Spleen (tissue), 7 donors: ENCODE data around the gene STYXL1.

Experiments
- POLR2A ChIP-seq, 3 donors: fragments of 450-650 bp; IDR thresholded peaks; one replicate each; pipeline ENCODE4 v1.5.1; 2017; ENCODE audit warnings: antibody characterized with exemption in 3 of 3, mild to moderate bottlenecking in 1 of 3
- POLR2AphosphoS5 ChIP-seq, 3 donors: sonication (generic); formaldehyde crosslinking; IDR thresholded peaks; one replicate each; pipeline ENCODE4 v1.5.1; 2017; ENCODE audit warnings: antibody characterized with exemption in 3 of 3
- TF ChIP-seq, protein P1 (sequence below), 11 experiments: fragments of 200-600 bp in 7 of 11; fragments of 450-650 bp in 4 of 11; sonication (generic) in 4 of 11; IDR thresholded peaks in 8 of 11; conservative IDR thresholded peaks in 3 of 11; 1 replicate in 7 of 11; 2 replicates in 4 of 11; pipeline versions ENCODE4 v1.4.0 to v1.8.0; 2016 to 2021; ENCODE audit warnings: antibody characterized with exemption in 11 of 11, inconsistent platforms in 4 of 11, mild to moderate bottlenecking in 1 of 11
- donor health status: DM: no; HTN: no; CAD: no; lungs with moderate emphysema.
- donor health status: DM: no; HTN: no; CAD: no.
- donor health status: DM: no; HTN: no; CAD: no.

DNA sequence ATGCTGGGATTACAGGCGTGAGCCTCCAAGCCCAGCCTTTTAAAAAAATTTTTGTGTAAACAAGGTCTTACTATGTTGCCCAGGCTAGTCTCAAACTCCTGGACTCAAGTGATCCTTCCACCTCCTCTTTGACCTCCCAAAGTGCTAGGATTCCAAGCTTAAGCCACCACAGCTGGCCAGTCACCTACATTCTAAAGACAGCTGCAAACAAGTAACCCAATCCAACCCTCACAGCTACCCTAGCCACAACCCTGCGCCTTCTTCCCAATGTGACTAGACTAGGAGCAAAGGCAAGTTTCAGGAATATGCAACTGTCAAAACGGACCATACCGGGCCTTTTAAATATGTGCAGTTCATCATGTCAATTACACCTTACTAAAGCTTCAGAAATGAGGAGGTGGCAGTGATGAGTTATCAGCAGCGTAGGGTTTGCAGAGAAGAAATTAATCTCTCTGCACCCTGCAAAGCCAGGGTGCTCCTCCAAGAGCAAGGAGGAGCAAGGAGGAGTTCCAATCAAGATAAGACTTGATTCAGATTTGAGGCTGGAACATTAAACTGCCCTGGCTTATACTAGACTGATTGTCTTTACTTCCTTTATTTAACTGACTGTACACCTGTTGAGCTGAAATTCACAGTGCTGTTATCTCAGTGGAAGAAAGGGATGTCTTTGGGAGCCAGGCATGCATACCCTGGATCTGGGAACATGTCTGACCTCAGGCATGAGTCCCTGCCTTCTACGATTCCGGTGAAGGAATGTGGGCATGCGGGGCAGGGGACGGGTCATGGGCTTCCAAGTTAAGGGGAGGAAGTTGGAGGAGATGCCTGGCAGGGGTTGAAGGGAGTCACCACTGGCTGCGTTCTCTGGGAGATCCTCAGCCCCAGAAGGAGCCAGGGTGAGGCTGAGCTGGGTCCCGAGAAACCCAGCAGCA lies 37.9 kb downstream of the STYXL1 start:
- TF ChIP-seq, protein P1, sequence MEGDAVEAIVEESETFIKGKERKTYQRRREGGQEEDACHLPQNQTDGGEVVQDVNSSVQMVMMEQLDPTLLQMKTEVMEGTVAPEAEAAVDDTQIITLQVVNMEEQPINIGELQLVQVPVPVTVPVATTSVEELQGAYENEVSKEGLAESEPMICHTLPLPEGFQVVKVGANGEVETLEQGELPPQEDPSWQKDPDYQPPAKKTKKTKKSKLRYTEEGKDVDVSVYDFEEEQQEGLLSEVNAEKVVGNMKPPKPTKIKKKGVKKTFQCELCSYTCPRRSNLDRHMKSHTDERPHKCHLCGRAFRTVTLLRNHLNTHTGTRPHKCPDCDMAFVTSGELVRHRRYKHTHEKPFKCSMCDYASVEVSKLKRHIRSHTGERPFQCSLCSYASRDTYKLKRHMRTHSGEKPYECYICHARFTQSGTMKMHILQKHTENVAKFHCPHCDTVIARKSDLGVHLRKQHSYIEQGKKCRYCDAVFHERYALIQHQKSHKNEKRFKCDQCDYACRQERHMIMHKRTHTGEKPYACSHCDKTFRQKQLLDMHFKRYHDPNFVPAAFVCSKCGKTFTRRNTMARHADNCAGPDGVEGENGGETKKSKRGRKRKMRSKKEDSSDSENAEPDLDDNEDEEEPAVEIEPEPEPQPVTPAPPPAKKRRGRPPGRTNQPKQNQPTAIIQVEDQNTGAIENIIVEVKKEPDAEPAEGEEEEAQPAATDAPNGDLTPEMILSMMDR (IDR thresholded peaks at IDR 0.05 in 8 of 11, conservative IDR thresholded peaks at IDR 0.05 in 3 of 11), result no peak
- no peak for TF ChIP-seq POLR2AphosphoS5 (IDR thresholded peaks at IDR 0.05)
- TF ChIP-seq POLR2A (IDR thresholded peaks at IDR 0.05), result no peak
